ENCODE data around the gene VRK3.

Gene VRK3

GRCh38 chr19:50003254-50003788 is 21.9 kb downstream of the VRK3 start:
- H3K4me2 ChIP-seq (ENCODE audit: low read length), result no peak overlapping the region
- no peak overlapping the region for H3K9ac ChIP-seq (ENCODE audit: low read depth, low read length)
- peaks cover 16% of the 10 kb centered on the region for H3K4me1 ChIP-seq (ENCODE audit: control insufficient read depth, insufficient read depth, low read length)
- H3K36me3 ChIP-seq (ENCODE audit: insufficient read depth, low read length), result peaks cover 71% of the 10 kb centered on the region
- no peaks in the 10 kb centered on the region for H3K27me3 ChIP-seq (ENCODE audit: control insufficient read depth, insufficient read depth, low read length)
- H3K9me3 ChIP-seq (replicated peaks; ENCODE audit: low read length), result no peaks in the 10 kb centered on the region
- no peak overlapping the region for H3K4me3 ChIP-seq (ENCODE audit: low read length)

- H3K9ac ChIP-seq (ENCODE audit: low read depth, low read length), result no peak overlapping the region
- H3K4me3 ChIP-seq (ENCODE audit: low read length), result no peak overlapping the region
- H3K36me3 ChIP-seq (ENCODE audit: insufficient read depth, low read length), result peaks cover 62% of the 10 kb centered on the region
- no peaks in the 10 kb centered on the region for H3K9me3 ChIP-seq (replicated peaks; ENCODE audit: low read length)
- peaks cover 16% of the 10 kb centered on the region for H3K4me1 ChIP-seq (ENCODE audit: control insufficient read depth, insufficient read depth, low read length)
- H3K4me2 ChIP-seq (ENCODE audit: low read length), result no peak overlapping the region
- no peaks in the 10 kb centered on the region for H3K27me3 ChIP-seq (ENCODE audit: control insufficient read depth, insufficient read depth, low read length)
Measured at GRCh38 chr19:50002386-50002960, 22.7 kb downstream of the VRK3 start.

- no peaks in the 10 kb centered on the region for H3K27me3 ChIP-seq (ENCODE audit: control insufficient read depth, insufficient read depth, low read length)
- H3K36me3 ChIP-seq (ENCODE audit: insufficient read depth, low read length), result peaks cover 56% of the 10 kb centered on the region
- no peak overlapping the region for H3K4me2 ChIP-seq (ENCODE audit: low read length)
- H3K4me3 ChIP-seq (ENCODE audit: low read length), result no peak overlapping the region
- H3K9me3 ChIP-seq (replicated peaks; ENCODE audit: low read length), result no peaks in the 10 kb centered on the region
- no peak overlapping the region for H3K9ac ChIP-seq (ENCODE audit: low read depth, low read length)
- H3K4me1 ChIP-seq (ENCODE audit: control insufficient read depth, insufficient read depth, low read length), result peaks cover 16% of the 10 kb centered on the region
Measured at GRCh38 chr19:50001775-50002174, 23.4 kb downstream of the VRK3 start.

GRCh38 chr19:50000841-50001557 is 24.2 kb downstream of the VRK3 start:
- no peak overlapping the region for H3K9ac ChIP-seq (ENCODE audit: low read depth, low read length)
- H3K4me1 ChIP-seq (ENCODE audit: control insufficient read depth, insufficient read depth, low read length), result peaks cover 16% of the 10 kb centered on the region

GRCh38 chr19:50000038-50000840 is 24.9 kb downstream of the VRK3 start:
- H3K36me3 ChIP-seq (ENCODE audit: insufficient read depth, low read length), result peaks cover 52% of the 10 kb centered on the region

More at GRCh38 chr19:50000841-50001557, 24.2 kb downstream of the VRK3 start:
- Histone ChIP-seq H3K36me3 (ENCODE audit: insufficient read depth, low read length) (peaks cover 53% of the 10 kb centered on the region), H3K4me2 (ENCODE audit: low read length) (no peak overlapping the region), H3K4me3 (ENCODE audit: low read length) (no peak overlapping the region), H3K27me3 (ENCODE audit: control insufficient read depth, insufficient read depth, low read length) (no peaks in the 10 kb centered on the region), H3K9me3 (replicated peaks; ENCODE audit: low read length) (no peaks in the 10 kb centered on the region)

GRCh38 chr19:49999371-50000010 is 25.7 kb downstream of the VRK3 start:
- Histone ChIP-seq H3K4me3 (ENCODE audit: low read length) (no peak overlapping the region), H3K9ac (ENCODE audit: low read depth, low read length) (no peak overlapping the region), H3K27me3 (ENCODE audit: control insufficient read depth, insufficient read depth, low read length) (no peaks in the 10 kb centered on the region), H3K4me2 (ENCODE audit: low read length) (no peak overlapping the region), H3K36me3 (ENCODE audit: insufficient read depth, low read length) (peaks cover 55% of the 10 kb centered on the region), H3K4me1 (ENCODE audit: control insufficient read depth, insufficient read depth, low read length) (peaks cover 10% of the 10 kb centered on the region), H3K9me3 (replicated peaks; ENCODE audit: low read length) (no peaks in the 10 kb centered on the region)

More at GRCh38 chr19:50000038-50000840, 24.9 kb downstream of the VRK3 start:
- Histone ChIP-seq H3K4me2 (ENCODE audit: low read length) (no peak overlapping the region), H3K9ac (ENCODE audit: low read depth, low read length) (no peak overlapping the region), H3K9me3 (replicated peaks; ENCODE audit: low read length) (no peaks in the 10 kb centered on the region), H3K4me1 (ENCODE audit: control insufficient read depth, insufficient read depth, low read length) (peaks cover 16% of the 10 kb centered on the region), H3K27me3 (ENCODE audit: control insufficient read depth, insufficient read depth, low read length) (no peaks in the 10 kb centered on the region), H3K4me3 (ENCODE audit: low read length) (no peak overlapping the region)

- H3K4me1 ChIP-seq (ENCODE audit: control insufficient read depth, insufficient read depth, low read length), result no peaks in the 10 kb centered on the region
- H3K4me2 ChIP-seq (ENCODE audit: low read length), result no peak overlapping the region
- H3K36me3 ChIP-seq (ENCODE audit: insufficient read depth, low read length), result peaks cover 57% of the 10 kb centered on the region
Measured at GRCh38 chr19:49997709-49998108, 27.5 kb downstream of the VRK3 start.

GRCh38 chr19:49988433-49988832 is 36.7 kb downstream of the VRK3 start:
- H3K9me3 ChIP-seq (replicated peaks; ENCODE audit: low read length), result no peaks in the 10 kb centered on the region
- H3K4me3 ChIP-seq (ENCODE audit: low read length), result no peak overlapping the region
- no peaks in the 10 kb centered on the region for H3K4me1 ChIP-seq (ENCODE audit: control insufficient read depth, insufficient read depth, low read length)
- H3K4me2 ChIP-seq (ENCODE audit: low read length), result no peak overlapping the region
- no peak overlapping the region for H3K9ac ChIP-seq (ENCODE audit: low read depth, low read length)
- H3K36me3 ChIP-seq (ENCODE audit: insufficient read depth, low read length), result peaks cover 40% of the 10 kb centered on the region
- no peaks in the 10 kb centered on the region for H3K27me3 ChIP-seq (ENCODE audit: control insufficient read depth, insufficient read depth, low read length)

More at GRCh38 chr19:49997709-49998108, 27.5 kb downstream of the VRK3 start:
- Histone ChIP-seq H3K27me3 (ENCODE audit: control insufficient read depth, insufficient read depth, low read length) (no peaks in the 10 kb centered on the region), H3K9me3 (replicated peaks; ENCODE audit: low read length) (no peaks in the 10 kb centered on the region), H3K9ac (ENCODE audit: low read depth, low read length) (no peak overlapping the region), H3K4me3 (ENCODE audit: low read length) (no peak overlapping the region)

GRCh38 chr19:49988007-49988406 is 37.2 kb downstream of the VRK3 start:
- no peaks in the 10 kb centered on the region for H3K9me3 ChIP-seq (replicated peaks; ENCODE audit: low read length)
- H3K36me3 ChIP-seq (ENCODE audit: insufficient read depth, low read length), result peaks cover 36% of the 10 kb centered on the region
- H3K9ac ChIP-seq (ENCODE audit: low read depth, low read length), result no peak overlapping the region
- no peak overlapping the region for H3K4me2 ChIP-seq (ENCODE audit: low read length)
- no peak overlapping the region for H3K4me3 ChIP-seq (ENCODE audit: low read length)
- no peaks in the 10 kb centered on the region for H3K4me1 ChIP-seq (ENCODE audit: control insufficient read depth, insufficient read depth, low read length)
- H3K27me3 ChIP-seq (ENCODE audit: control insufficient read depth, insufficient read depth, low read length), result no peaks in the 10 kb centered on the region

- Histone ChIP-seq H3K9ac (ENCODE audit: low read depth, low read length) (no peak overlapping the region), H3K27me3 (ENCODE audit: control insufficient read depth, insufficient read depth, low read length) (no peaks in the 10 kb centered on the region), H3K4me1 (ENCODE audit: control insufficient read depth, insufficient read depth, low read length) (no peaks in the 10 kb centered on the region), H3K4me3 (ENCODE audit: low read length) (no peak overlapping the region), H3K4me2 (ENCODE audit: low read length) (no peak overlapping the region), H3K36me3 (ENCODE audit: insufficient read depth, low read length) (peaks cover 29% of the 10 kb centered on the region), H3K9me3 (replicated peaks; ENCODE audit: low read length) (no peaks in the 10 kb centered on the region)
Measured at GRCh38 chr19:49987159-49987698, 37.9 kb downstream of the VRK3 start.

- H3K27me3 ChIP-seq (ENCODE audit: control insufficient read depth, insufficient read depth, low read length), result no peaks in the 10 kb centered on the region
- H3K4me1 ChIP-seq (ENCODE audit: control insufficient read depth, insufficient read depth, low read length), result no peaks in the 10 kb centered on the region
- H3K4me2 ChIP-seq (ENCODE audit: low read length), result no peak overlapping the region
- H3K36me3 ChIP-seq (ENCODE audit: insufficient read depth, low read length), result peaks cover 29% of the 10 kb centered on the region
- H3K9me3 ChIP-seq (replicated peaks; ENCODE audit: low read length), result no peaks in the 10 kb centered on the region
- H3K9ac ChIP-seq (ENCODE audit: low read depth, low read length), result no peak overlapping the region
- no peak overlapping the region for H3K4me3 ChIP-seq (ENCODE audit: low read length)
Measured at GRCh38 chr19:49986354-49986753, 38.8 kb downstream of the VRK3 start.
